ENCODE results near the gene RSPH1. TPM values are rescaled to one million over a fixed set of nuclear protein-coding genes. Genes with fewer than 3 reads are reported as not detected.
"Not testable (repeated sequence)": the region's sequence is repeated elsewhere in the genome, so short reads cannot be mapped to it uniquely, and the experiment has no call there.

Gene RSPH1
- total RNA-seq, 1 experiment from 2014 or later = 0.31 TPM

DNA sequence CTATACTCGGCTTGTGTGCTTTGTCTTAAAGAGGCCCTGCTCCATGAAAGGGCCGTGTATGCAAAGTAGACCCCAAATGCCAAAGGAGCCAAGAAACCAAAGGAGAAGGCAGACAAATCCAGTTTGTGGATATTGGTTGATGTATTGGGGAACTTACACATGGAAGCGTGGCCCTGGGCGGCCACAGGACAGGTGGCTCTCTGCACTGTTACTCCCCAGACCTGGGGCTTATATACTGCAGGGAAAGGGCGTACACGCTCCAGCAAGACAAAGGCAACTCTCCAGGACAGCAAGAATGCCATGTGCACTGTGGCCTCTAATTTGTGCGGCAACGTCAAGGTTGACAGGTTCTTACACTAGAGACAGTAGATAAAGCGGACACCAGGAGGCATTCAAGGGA is 24.8 kb downstream of the RSPH1 start:
- H2AFZ ChIP-seq (ENCODE audit: low read length) = no peak overlapping the region
- H3K4me1 Mint-ChIP-seq = peaks cover 29 to 30% of the 10 kb centered on the region in 2 experiments
- H3K23ac ChIP-seq (ENCODE audit: insufficient read length, low read depth, low read length) = no peak overlapping the region
- H3K4me3 Mint-ChIP-seq = no peak overlapping the region
- H2BK20ac ChIP-seq (ENCODE audit: low read depth, low read length, poor library complexity, severe bottlenecking) = no peak overlapping the region
- H2BK5ac ChIP-seq (ENCODE audit: insufficient read length, low read length) = no peak overlapping the region
- H3K27me3 ChIP-seq (ENCODE audit: insufficient read depth, low read length) = no peaks in the 10 kb centered on the region
- TF ChIP-seq, protein P1, sequence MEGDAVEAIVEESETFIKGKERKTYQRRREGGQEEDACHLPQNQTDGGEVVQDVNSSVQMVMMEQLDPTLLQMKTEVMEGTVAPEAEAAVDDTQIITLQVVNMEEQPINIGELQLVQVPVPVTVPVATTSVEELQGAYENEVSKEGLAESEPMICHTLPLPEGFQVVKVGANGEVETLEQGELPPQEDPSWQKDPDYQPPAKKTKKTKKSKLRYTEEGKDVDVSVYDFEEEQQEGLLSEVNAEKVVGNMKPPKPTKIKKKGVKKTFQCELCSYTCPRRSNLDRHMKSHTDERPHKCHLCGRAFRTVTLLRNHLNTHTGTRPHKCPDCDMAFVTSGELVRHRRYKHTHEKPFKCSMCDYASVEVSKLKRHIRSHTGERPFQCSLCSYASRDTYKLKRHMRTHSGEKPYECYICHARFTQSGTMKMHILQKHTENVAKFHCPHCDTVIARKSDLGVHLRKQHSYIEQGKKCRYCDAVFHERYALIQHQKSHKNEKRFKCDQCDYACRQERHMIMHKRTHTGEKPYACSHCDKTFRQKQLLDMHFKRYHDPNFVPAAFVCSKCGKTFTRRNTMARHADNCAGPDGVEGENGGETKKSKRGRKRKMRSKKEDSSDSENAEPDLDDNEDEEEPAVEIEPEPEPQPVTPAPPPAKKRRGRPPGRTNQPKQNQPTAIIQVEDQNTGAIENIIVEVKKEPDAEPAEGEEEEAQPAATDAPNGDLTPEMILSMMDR (conservative IDR thresholded peaks at IDR 0.05) = no peak
- H3K79me1 ChIP-seq (ENCODE audit: insufficient read depth, low read depth, low read length, poor library complexity, severe bottlenecking) = no peaks in the 10 kb centered on the region
- H3K9ac ChIP-seq (ENCODE audit: extremely low read depth, insufficient read length, low read length) = no peak overlapping the region
- no peak overlapping the region for H4K8ac ChIP-seq (replicated peaks; ENCODE audit: insufficient read length, low read depth, low read length)
- H3K4ac ChIP-seq (ENCODE audit: low read depth, low read length) = no peak overlapping the region
- H3K4me2 ChIP-seq (ENCODE audit: insufficient read depth, insufficient read length, low read length) = no peak overlapping the region
- no peak overlapping the region for H3K27ac Mint-ChIP-seq
- no CpG with 5 or more reads among the region's 9 CpGs for WGBS (ENCODE audit: extremely low coverage, insufficient read length, low lambda C conversion rate)
- H3K23me2 ChIP-seq (ENCODE audit: insufficient read length, low read depth, low read length, poor library complexity, severe bottlenecking) = no peaks in the 10 kb centered on the region
- no peak overlapping the region for H2BK12ac ChIP-seq (ENCODE audit: insufficient read length, low read depth, low read length)
- H3T11ph ChIP-seq (ENCODE audit: low read length) = no peak overlapping the region
- DNase-seq = no peak
- no peaks in the 10 kb centered on the region for H3K79me2 ChIP-seq (ENCODE audit: insufficient read depth, low read length)
- no peaks in the 10 kb centered on the region for H4K20me1 ChIP-seq (ENCODE audit: control insufficient read depth, insufficient read depth, insufficient read length)
- no peaks in the 10 kb centered on the region for H3K9me3 ChIP-seq (ENCODE audit: control insufficient read depth, low read depth, low read length)
- peaks cover 8% of the 10 kb centered on the region for H3K27me3 Mint-ChIP-seq (ENCODE audit: low read depth)
- H3K4me1 ChIP-seq (ENCODE audit: insufficient read depth, low read length) = peaks cover 12% of the 10 kb centered on the region; the same call in 1 of the 2 replicates
- no peak overlapping the region for H2AK5ac ChIP-seq (ENCODE audit: insufficient read length, low read length)
- H3K27ac ChIP-seq (ENCODE audit: insufficient read length, low read depth, low read length) = no peak overlapping the region
- H3K14ac ChIP-seq (ENCODE audit: insufficient read depth, low read length) = no peak overlapping the region; the same call in 1 of the 2 replicates
- H3K18ac ChIP-seq (ENCODE audit: insufficient read length, low read depth, low read length) = no peak overlapping the region
- no peak overlapping the region for H3K56ac ChIP-seq (ENCODE audit: insufficient read length, low read depth, low read length)
- H2BK120ac ChIP-seq (ENCODE audit: low read depth, low read length, poor library complexity, severe bottlenecking) = no peak overlapping the region
- no peak overlapping the region for H4K91ac ChIP-seq (ENCODE audit: insufficient read length, low read depth, low read length)
- H4K5ac ChIP-seq (ENCODE audit: insufficient read length, low read depth, low read length) = no peak overlapping the region
- H2BK15ac ChIP-seq (ENCODE audit: low read depth, low read length) = no peak overlapping the region
- H3K36me3 Mint-ChIP-seq (ENCODE audit: insufficient read depth in 1 of 3, low read depth in 3 of 3) = no peaks in the 10 kb centered on the region
- no peaks in the 10 kb centered on the region for H3K9me3 Mint-ChIP-seq

DNA sequence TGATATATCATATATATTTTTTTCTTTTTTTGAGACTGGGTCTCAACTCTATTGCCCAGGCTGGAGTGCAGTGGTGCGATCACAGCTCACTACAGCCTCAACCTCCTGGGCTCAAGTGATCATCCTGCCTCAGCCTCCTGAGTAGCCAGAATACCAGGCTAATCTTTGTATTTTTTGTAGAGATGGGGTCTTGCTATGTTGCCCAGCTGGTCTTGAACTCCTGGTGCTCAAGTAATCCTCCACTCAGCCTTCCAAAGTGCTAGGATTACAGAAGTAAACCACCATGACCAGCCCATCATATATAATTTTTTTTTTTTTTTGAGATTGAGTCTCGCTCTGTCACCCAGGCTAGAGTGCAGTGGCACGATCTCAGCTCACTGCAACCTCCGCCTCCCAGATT is 26.3 kb downstream of the RSPH1 start:
- not testable (repeated sequence) for H3K23ac ChIP-seq (ENCODE audit: insufficient read length, low read depth, low read length); H3K9me3 Mint-ChIP-seq; H2BK5ac ChIP-seq (ENCODE audit: insufficient read length, low read length); H3K27me3 ChIP-seq (ENCODE audit: insufficient read depth, low read length); H3K36me3 Mint-ChIP-seq (ENCODE audit: insufficient read depth in 1 of 3, low read depth in 3 of 3); H3K27ac ChIP-seq (ENCODE audit: insufficient read length, low read depth, low read length); H4K20me1 ChIP-seq (ENCODE audit: control insufficient read depth, insufficient read depth, insufficient read length); H3K27me3 Mint-ChIP-seq (ENCODE audit: low read depth); H3K9ac ChIP-seq (ENCODE audit: extremely low read depth, insufficient read length, low read length); H3K27ac Mint-ChIP-seq; DNase-seq; H3K23me2 ChIP-seq (ENCODE audit: insufficient read length, low read depth, low read length, poor library complexity, severe bottlenecking); H2AFZ ChIP-seq (ENCODE audit: low read length); H2BK12ac ChIP-seq (ENCODE audit: insufficient read length, low read depth, low read length); H3K14ac ChIP-seq (ENCODE audit: insufficient read depth, low read length); H3K4ac ChIP-seq (ENCODE audit: low read depth, low read length); H2BK20ac ChIP-seq (ENCODE audit: low read depth, low read length, poor library complexity, severe bottlenecking); H2BK120ac ChIP-seq (ENCODE audit: low read depth, low read length, poor library complexity, severe bottlenecking); H3K18ac ChIP-seq (ENCODE audit: insufficient read length, low read depth, low read length); H4K91ac ChIP-seq (ENCODE audit: insufficient read length, low read depth, low read length); H3K4me2 ChIP-seq (ENCODE audit: insufficient read depth, insufficient read length, low read length); H4K8ac ChIP-seq (replicated peaks; ENCODE audit: insufficient read length, low read depth, low read length); H3K4me3 Mint-ChIP-seq; H4K5ac ChIP-seq (ENCODE audit: insufficient read length, low read depth, low read length); H3K9me3 ChIP-seq (ENCODE audit: control insufficient read depth, low read depth, low read length); H3K79me2 ChIP-seq (ENCODE audit: insufficient read depth, low read length); H2BK15ac ChIP-seq (ENCODE audit: low read depth, low read length); H3K79me1 ChIP-seq (ENCODE audit: insufficient read depth, low read depth, low read length, poor library complexity, severe bottlenecking); H3K56ac ChIP-seq (ENCODE audit: insufficient read length, low read depth, low read length); H2AK5ac ChIP-seq (ENCODE audit: insufficient read length, low read length); H3T11ph ChIP-seq (ENCODE audit: low read length)
- H3K4me1 Mint-ChIP-seq = peaks cover 36 to 38% of the 10 kb centered on the region in 2 experiments
- H3K4me1 ChIP-seq (ENCODE audit: insufficient read depth, low read length) = peaks cover 19% of the 10 kb centered on the region; the same call in 1 of the 2 replicates
- WGBS (ENCODE audit: extremely low coverage, insufficient read length, low lambda C conversion rate) = no CpG with 5 or more reads among the region's 4 CpGs

Data from H9 (cell line).